Measurements from ENCODE around the gene SMIM24. TPM values are rescaled to one million over a fixed set of nuclear protein-coding genes. Genes with fewer than 3 reads are reported as not detected.
"Not testable (repeated sequence)": the region's sequence is repeated elsewhere in the genome, so short reads cannot be mapped to it uniquely, and the experiment has no call there.

SMIM24 gene
- total RNA-seq, 1 donor from 2014 or later = not detected

DNA sequence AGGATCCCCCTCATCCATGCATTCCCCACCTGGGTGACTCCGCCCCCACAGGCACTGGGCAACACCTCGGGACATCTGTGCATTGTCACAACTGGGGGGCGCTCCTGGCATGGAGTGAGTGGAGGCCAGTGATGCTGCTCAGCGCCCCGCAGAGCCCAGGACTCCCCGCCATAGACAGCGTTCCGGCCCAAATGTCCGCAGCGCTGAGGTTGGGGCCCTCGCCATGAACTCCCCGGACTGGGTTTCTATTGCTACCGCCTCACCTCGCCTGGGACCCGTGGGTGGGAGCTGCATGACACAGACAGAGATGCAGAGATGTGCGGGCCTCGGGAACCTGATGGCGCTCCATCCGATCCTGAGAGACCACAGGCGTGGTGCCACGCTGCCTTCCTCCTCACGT is 30.4 kb upstream of the SMIM24 start:
- intact Hi-C loops (cut with DNase I) = no loop called here
- H3K4me3 ChIP-seq = no peak overlapping the region
- H3K9me3 ChIP-seq = no peaks in the 10 kb centered on the region
- peaks cover 0 to 4% of the 10 kb centered on the region in 2 donors for H3K36me3 ChIP-seq
- peaks cover 78% of the 10 kb centered on the region for H3K4me1 ChIP-seq
- H3K27me3 ChIP-seq = no peaks in the 10 kb centered on the region
- TF ChIP-seq POLR2A (IDR thresholded peaks at IDR 0.05) = no peak
- TF ChIP-seq CTCF (IDR thresholded peaks at IDR 0.05) = no peak
- TF ChIP-seq POLR2AphosphoS5 (IDR thresholded peaks at IDR 0.05; ENCODE audit: insufficient read depth in 1 of 2, low read depth in 1 of 2) = no peak
- DNase-seq (ENCODE audit: extremely low spot score in 2 of 2) = no peak
- H3K27ac ChIP-seq = no peak overlapping the region

- H3K4me3 ChIP-seq = no peak overlapping the region
- no peaks in the 10 kb centered on the region for H3K9me3 ChIP-seq
- intact Hi-C loops (cut with DNase I) = no loop called here
- H3K36me3 ChIP-seq = peaks cover 0 to 4% of the 10 kb centered on the region in 2 donors
- H3K4me1 ChIP-seq = peaks cover 78% of the 10 kb centered on the region
- DNase-seq (ENCODE audit: extremely low spot score in 2 of 2) = no peak
- TF ChIP-seq POLR2A (IDR thresholded peaks at IDR 0.05) (no peak), POLR2AphosphoS5 (IDR thresholded peaks at IDR 0.05; ENCODE audit: insufficient read depth in 1 of 2, low read depth in 1 of 2) (peak in 1 of 2 donors; percentile 30), CTCF (IDR thresholded peaks at IDR 0.05) (no peak)
- no peaks in the 10 kb centered on the region for H3K27me3 ChIP-seq
- no peak overlapping the region for H3K27ac ChIP-seq
Measured at GRCh38 chr19:3509566-3509989, 29.3 kb upstream of the SMIM24 start.

DNA sequence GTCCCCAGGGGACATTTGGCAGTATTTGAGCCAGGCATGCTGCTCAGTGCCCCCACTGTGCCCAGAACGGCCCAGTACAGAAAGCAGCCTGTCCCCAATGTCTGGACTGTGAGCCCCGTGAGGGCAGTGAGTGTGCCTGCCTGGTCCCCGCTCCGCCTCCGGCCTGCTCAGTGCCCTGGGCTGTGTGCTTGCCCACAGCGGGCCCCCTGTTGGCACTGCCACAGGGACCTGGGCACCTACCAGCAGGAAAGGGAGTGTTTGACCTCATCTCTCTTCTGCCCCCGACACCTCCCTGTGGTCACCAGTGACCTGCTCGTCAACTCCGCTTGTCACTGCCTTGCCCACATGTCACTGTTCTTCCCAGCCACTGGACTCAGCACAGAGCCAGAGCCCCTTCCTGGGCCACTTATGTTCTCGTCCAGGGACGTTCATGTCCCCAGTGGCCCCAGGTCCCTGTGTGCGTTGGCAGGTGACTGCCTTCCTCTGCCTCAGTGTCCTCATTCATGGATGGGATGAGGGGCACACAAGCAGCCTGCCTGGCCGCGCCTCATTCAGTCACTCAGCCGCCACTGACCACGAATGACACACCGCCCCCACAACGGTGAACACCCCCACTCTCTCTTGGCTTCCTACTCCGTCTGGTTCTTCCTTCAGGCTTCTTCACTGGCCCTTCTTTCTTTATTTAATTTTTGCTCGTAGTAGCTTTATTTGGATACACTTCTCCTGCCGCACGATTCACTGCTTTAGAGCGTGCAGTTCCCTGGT is 28.6 kb upstream of the SMIM24 start:
- Histone ChIP-seq H3K27me3 (no peaks in the 10 kb centered on the region), H3K36me3 (peaks cover 0 to 4% of the 10 kb centered on the region in 2 donors), H3K27ac (no peak overlapping the region), H3K9me3 (no peaks in the 10 kb centered on the region), H3K4me3 (no peak overlapping the region), H3K4me1 (peaks cover 74% of the 10 kb centered on the region)
- TF ChIP-seq POLR2AphosphoS5 (IDR thresholded peaks at IDR 0.05; ENCODE audit: insufficient read depth in 1 of 2, low read depth in 1 of 2) = no peak
- no peak for TF ChIP-seq POLR2A (IDR thresholded peaks at IDR 0.05)
- no peak for TF ChIP-seq CTCF (IDR thresholded peaks at IDR 0.05)
- intact Hi-C loops (cut with DNase I) = no loop called here
- DNase-seq (ENCODE audit: extremely low spot score in 2 of 2) = no peak

DNA sequence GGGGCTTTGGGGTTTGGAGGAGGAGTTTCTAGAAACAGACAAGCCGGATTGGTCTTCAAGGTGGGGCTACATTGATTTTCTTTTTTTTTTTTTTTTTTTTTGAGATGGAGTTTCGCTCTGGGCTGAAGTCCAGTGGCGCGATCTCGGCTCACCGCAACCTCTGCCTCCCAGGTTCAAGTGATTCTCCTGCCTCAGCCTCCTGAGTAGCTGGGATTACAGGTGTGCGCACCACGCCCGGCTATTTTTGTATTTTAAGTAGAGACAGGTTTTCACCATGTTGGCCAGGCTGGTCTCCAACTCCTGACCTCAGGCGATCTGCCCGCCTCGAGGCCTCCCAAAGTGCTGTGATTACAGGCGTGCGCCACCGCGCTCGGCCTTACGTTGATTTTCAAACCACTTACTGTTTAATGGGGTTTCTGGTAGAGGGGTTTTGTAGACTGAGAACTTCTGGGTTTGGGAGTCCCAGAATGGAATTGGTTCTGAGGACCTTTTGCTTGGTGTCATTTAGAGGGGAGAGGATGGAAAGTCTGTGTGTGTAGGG is 27.9 kb upstream of the SMIM24 start:
- H3K27me3 ChIP-seq; H3K36me3 ChIP-seq; intact Hi-C loops (cut with DNase I); H3K27ac ChIP-seq; H3K9me3 ChIP-seq; DNase-seq (ENCODE audit: extremely low spot score in 2 of 2): not testable (repeated sequence)
- peak overlapping the region; percentile 93 to 97 for H3K4me3 ChIP-seq
- H3K4me1 ChIP-seq = peaks cover 68% of the 10 kb centered on the region

DNA sequence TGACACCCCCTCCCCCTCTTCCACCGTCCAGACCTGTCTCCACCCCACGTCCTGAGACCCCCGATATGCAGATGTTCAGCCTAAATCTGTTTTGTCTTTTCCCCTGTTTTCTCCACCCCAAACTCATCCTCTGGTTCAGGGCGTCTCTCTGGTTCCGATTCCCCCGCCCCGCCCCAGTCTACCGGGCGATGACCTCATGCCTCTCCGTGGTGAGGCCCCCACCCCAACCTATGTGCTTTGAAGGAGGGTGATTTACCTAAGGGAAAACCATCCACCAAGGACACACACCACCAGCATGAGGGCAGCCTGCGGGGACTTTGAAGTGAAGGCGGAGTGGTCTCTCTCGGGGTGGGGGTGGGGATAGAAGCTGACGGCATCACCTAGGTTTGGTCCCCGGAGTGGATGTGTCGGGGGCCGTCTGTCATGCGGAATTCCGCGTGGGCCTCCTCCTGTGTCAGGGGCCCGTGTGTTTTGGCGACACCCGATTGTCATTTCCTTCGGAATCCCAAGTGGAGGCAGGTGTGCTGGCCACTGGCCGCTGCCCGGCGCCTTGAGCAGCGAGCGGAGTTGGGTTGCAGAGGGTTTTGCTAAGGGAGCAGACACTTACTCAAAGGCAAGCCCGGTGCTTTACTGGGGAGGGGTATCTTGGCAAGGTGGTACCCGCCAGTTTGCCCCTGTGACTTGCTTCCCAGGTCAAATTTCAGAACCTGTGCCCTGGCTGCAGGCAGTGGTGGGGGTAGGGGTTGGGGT is 27.2 kb upstream of the SMIM24 start:
- H3K9me3 ChIP-seq = no peaks in the 10 kb centered on the region
- intact Hi-C loops (cut with DNase I) = no loop called here
- peaks cover 61% of the 10 kb centered on the region for H3K4me1 ChIP-seq
- no peaks in the 10 kb centered on the region for H3K27me3 ChIP-seq
- no peak for DNase-seq (ENCODE audit: extremely low spot score in 2 of 2)
- H3K36me3 ChIP-seq = peaks cover 0 to 4% of the 10 kb centered on the region in 2 donors
- TF ChIP-seq CTCF (IDR thresholded peaks at IDR 0.05) (no peak), POLR2A (IDR thresholded peaks at IDR 0.05) (no peak), POLR2AphosphoS5 (IDR thresholded peaks at IDR 0.05; ENCODE audit: insufficient read depth in 1 of 2, low read depth in 1 of 2) (no peak)
- peak overlapping the region; percentile 96 for H3K27ac ChIP-seq
- peak overlapping the region; percentile 93 to 97 for H3K4me3 ChIP-seq

Data from vagina (tissue), 2 donors.